ENCODE data around the gene MT3. TPM values are rescaled to one million over a fixed set of nuclear protein-coding genes. Genes with fewer than 3 reads are reported as not detected.

The MT3 gene
- total RNA-seq, 2 experiments from 2014 or later, result 1.8 to 2.5 TPM

DNA sequence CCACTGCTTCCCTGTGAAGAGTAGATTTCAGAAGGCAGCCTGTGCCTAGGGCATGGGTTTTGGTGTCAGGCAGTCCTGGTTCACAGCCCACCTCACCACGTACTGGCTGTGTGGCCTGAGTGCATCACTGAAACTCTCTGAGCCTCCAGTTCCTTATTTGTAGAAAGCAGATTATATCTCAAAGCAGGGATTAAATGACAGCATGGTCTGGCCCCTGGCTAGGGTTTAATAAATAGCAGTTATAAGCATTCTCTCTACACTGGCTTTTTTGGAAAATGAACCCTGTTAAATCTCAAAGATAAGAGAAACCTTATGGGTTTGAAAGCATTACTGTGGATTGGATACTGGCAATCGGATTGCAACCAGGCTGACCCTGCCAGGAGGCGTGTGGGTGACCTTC, 40.2 kb downstream of the MT3 start:
- Mint-ChIP-seq H3K9me3 (no peaks in the 10 kb centered on the region), H3K4me1 (peaks cover 20% of the 10 kb centered on the region), H3K36me3 (ENCODE audit: low read depth) (no peaks in the 10 kb centered on the region), H3K4me3 (no peak overlapping the region), H3K27me3 (peaks cover 71% of the 10 kb centered on the region), H3K27ac (no peak overlapping the region)
- DNase-seq, result no peak
- ChIA-PET POLR2A (interaction anchor here (2.3 to 2.5 kb wide), 2 partner anchors 12 to 53 kb away, joined by 5 to 9 read pairs; partner anchors contain the start of gene MT1X), CTCF (interaction anchor here (0.9 to 1.4 kb wide), 2 partner anchors 17 to 72 kb away, joined by 3 to 6 read pairs; no protein-coding TSS in a partner anchor)

DNA sequence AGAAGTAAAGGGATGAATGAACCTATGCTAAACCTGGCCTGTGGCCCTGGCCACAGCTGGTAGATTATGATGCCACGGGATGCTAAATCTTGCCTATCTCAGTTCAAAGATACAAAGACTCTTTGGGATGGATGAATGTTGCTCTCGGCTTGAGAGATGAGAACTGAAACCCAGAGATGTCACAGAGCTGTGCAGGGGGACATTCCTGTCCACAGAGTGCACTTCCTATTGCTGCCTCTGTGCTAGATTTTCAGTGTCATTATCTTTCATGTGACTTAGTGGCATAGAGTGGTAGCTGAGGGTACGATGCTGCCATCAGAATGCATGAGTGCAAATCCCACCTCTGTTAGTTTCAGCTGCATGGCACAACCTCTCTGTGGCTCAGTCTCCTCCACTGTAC, 40.8 kb downstream of the MT3 start:
- peaks cover 73% of the 10 kb centered on the region for H3K27me3 Mint-ChIP-seq

DNA sequence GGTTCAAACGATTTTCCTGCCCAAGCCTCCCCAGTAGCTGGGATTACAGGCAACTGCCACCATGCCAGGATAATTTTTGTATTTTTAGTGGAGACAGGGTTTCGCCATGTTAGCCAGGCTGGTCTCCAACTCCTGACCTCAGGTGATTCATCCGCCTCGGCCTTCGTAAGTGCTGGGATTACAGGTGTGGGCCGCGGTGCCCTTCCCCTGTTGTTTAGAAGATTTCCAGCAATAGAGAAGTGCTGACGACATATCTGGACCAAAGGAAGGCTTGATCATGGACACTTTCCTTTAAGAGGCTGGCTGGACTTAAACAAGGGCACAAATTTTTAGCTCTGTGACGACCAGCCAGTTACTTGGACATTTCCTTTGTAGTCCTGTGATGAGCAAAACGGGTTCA, 41.9 kb downstream of the MT3 start:
- CTCF ChIA-PET, result interaction anchor here (1.4 to 1.7 kb wide), 2 partner anchors 13 to 71 kb away, joined by 6 read pairs; no protein-coding TSS in a partner anchor

More for the DNA sequence above, 40.8 kb downstream of the MT3 start:
- no peaks in the 10 kb centered on the region for H3K9me3 Mint-ChIP-seq
- H3K4me3 Mint-ChIP-seq, result no peak overlapping the region
- peaks cover 21% of the 10 kb centered on the region for H3K4me1 Mint-ChIP-seq
- no peak overlapping the region for H3K27ac Mint-ChIP-seq
- CTCF ChIA-PET, result interaction anchor here (0.9 to 1.4 kb wide), 2 partner anchors 17 to 72 kb away, joined by 3 to 6 read pairs; no protein-coding TSS in a partner anchor
- POLR2A ChIA-PET, result interaction anchor here (2.3 to 2.5 kb wide), 2 partner anchors 13 to 52 kb away, joined by 5 to 9 read pairs; partner anchors contain the start of gene MT1X
- no peaks in the 10 kb centered on the region for H3K36me3 Mint-ChIP-seq (ENCODE audit: low read depth)
- no peak for DNase-seq

DNA sequence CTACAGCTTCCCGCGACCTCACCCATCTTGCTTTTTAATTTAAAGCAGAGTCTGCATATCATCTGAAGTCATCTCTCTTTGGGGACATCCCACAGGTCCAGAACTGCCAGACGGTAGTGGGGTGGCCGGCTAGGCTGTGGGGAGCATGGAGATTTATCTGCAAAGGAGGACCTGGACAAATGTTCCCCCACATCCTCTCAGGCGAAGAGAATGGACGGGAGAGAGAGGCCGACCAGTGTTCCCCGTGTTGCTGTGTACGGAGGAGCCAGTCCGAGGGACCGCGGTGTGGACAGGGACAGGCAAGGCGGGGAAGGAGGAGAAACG, 42.5 kb downstream of the MT3 start:
- H3K27me3 Mint-ChIP-seq, result peaks cover 74% of the 10 kb centered on the region
- no peaks in the 10 kb centered on the region for H3K9me3 Mint-ChIP-seq
- H3K4me1 Mint-ChIP-seq, result peaks cover 26% of the 10 kb centered on the region
- ChIA-PET POLR2A (interaction anchor here (2.3 to 2.5 kb wide), 2 partner anchors 15 to 51 kb away, joined by 5 to 9 read pairs; partner anchors contain the start of gene MT1X), CTCF (interaction anchor here (1.7 kb wide), 1 partner anchor 12 kb away, joined by 6 read pairs; no protein-coding TSS in a partner anchor)
- no peak for DNase-seq
- peak overlapping the region; percentile 30 for H3K4me3 Mint-ChIP-seq
- H3K36me3 Mint-ChIP-seq (ENCODE audit: low read depth), result no peaks in the 10 kb centered on the region
- no peak overlapping the region for H3K27ac Mint-ChIP-seq

More for the DNA sequence above, 41.9 kb downstream of the MT3 start:
- POLR2A ChIA-PET, result interaction anchor here (2.3 to 2.5 kb wide), 2 partner anchors 14 to 51 kb away, joined by 5 to 9 read pairs; partner anchors contain the start of gene MT1X
- Mint-ChIP-seq H3K4me1 (peaks cover 20% of the 10 kb centered on the region), H3K27ac (no peak overlapping the region), H3K9me3 (no peaks in the 10 kb centered on the region), H3K36me3 (ENCODE audit: low read depth) (no peaks in the 10 kb centered on the region), H3K4me3 (no peak overlapping the region), H3K27me3 (peaks cover 73% of the 10 kb centered on the region)
- no peak for DNase-seq

DNA sequence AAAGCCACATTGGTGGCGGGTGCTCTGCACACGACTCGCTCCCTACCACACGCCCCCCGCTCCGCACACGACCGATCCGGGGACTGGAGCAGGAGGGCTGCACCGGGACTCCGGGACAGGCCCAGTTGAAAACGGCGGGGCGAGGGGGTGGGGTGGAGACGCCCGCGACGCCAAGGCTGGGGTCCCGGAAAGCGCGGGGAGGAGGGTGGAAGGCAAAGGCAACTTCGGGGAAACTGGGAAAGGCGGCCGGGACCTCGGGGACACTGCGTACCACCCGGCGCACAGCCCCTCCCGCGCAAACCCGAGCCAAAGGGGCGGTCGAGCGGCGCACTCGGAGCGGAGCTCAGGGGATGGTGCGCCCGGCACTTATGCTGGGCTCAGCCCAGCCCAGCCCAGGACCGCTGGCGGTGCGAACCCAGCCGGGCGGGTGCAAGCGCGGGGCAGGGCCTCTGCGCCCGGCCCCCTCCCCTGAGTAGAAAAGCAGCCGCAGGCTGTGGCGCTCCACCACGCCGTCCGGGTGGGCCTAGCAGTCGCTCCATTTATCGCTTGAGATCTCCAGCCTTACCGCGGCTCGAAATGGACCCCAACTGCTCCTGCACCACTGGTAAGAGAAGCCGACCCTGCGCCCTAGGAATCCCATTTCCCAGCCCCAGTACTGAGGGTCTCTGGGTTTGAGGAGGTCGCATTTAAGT, 43.0 kb downstream of the MT3 start, which contains the start of gene MT1M:
MT1M (plus strand) TSS at position 504 of the 692 bp plus-strand sequence; CDS start at position 577, 73 bp downstream.
- DNase-seq, result no peak
- CTCF ChIA-PET, result interaction anchor here (1.7 kb wide), 1 partner anchor 11 kb away, joined by 6 read pairs; no protein-coding TSS in a partner anchor
- POLR2A ChIA-PET, result interaction anchor here (2.5 kb wide), 1 partner anchor 15 kb away, joined by 5 read pairs; no protein-coding TSS in a partner anchor
- Mint-ChIP-seq H3K36me3 (ENCODE audit: low read depth) (no peaks in the 10 kb centered on the region), H3K4me1 (peaks cover 27% of the 10 kb centered on the region), H3K27me3 (peaks cover 74% of the 10 kb centered on the region), H3K4me3 (peak within 1 kb of the TSS; percentile 30), H3K9me3 (no peaks in the 10 kb centered on the region), H3K27ac (no peak within 1 kb of the TSS)

DNA sequence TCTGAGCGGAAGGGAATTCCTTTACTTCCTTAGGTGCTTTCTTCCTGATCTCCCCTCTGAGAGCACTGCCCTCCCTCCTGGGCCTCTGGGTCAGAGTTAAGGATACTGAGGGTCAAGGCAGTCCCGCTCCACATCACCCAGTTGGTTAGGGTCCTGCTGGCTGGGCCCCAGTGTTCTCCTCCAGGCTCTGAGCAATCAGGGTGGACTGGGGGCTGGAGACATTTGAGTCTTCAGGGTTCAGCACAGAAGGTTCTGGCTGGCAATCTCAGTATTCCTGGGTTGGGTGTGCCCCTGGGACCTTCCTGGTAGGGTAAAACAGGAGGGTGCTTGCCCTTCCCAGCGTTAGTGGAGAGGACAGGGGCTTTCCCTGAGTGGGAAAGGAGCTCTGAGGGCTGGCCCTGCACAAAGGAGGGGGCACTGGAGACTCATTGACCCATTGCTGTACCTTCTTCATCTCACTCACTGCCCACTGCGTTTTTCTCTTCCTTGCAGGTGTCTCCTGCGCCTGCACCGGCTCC, 43.6 kb downstream of the MT3 start:
- no peak overlapping the region for H3K4me3 Mint-ChIP-seq
- ChIA-PET POLR2A (no interaction called here), CTCF (interaction anchor here (1.0 kb wide), 1 partner anchor 11 kb away, joined by 3 read pairs; no protein-coding TSS in a partner anchor)
- H3K4me1 Mint-ChIP-seq, result peaks cover 32% of the 10 kb centered on the region
- no peaks in the 10 kb centered on the region for H3K9me3 Mint-ChIP-seq
- no peaks in the 10 kb centered on the region for H3K36me3 Mint-ChIP-seq (ENCODE audit: low read depth)
- peaks cover 80% of the 10 kb centered on the region for H3K27me3 Mint-ChIP-seq
- DNase-seq, result no peak
- H3K27ac Mint-ChIP-seq, result no peak overlapping the region

DNA sequence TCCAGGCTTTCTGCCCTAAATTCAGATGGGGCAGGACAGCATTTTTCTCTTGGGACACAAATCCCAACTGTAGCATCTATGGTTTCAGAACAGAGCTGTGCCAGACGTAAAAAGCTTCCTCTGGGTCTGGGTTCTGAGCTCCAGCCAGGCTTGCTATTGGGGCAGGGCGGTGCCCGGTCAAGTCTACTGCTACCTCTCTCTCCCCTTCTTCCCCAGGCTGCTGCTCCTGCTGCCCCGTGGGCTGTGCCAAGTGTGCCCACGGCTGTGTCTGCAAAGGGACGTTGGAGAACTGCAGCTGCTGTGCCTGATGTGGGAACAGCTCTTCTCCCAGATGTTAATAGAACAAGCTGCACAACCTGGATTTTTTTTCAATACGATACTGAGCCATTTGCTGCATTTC, 44.2 kb downstream of the MT3 start:
- Mint-ChIP-seq H3K4me3 (no peak overlapping the region), H3K27ac (no peak overlapping the region), H3K4me1 (peaks cover 35% of the 10 kb centered on the region), H3K9me3 (no peaks in the 10 kb centered on the region), H3K27me3 (peaks cover 83% of the 10 kb centered on the region), H3K36me3 (ENCODE audit: low read depth) (no peaks in the 10 kb centered on the region)
- CTCF ChIA-PET, result interaction anchor here (1.0 kb wide), 1 partner anchor 10 kb away, joined by 3 read pairs; no protein-coding TSS in a partner anchor
- DNase-seq, result no peak
- POLR2A ChIA-PET, result interaction anchor here (1.2 kb wide), 1 partner anchor 49 kb away, joined by 5 read pairs; the partner anchor contains the start of gene MT1X

DNA sequence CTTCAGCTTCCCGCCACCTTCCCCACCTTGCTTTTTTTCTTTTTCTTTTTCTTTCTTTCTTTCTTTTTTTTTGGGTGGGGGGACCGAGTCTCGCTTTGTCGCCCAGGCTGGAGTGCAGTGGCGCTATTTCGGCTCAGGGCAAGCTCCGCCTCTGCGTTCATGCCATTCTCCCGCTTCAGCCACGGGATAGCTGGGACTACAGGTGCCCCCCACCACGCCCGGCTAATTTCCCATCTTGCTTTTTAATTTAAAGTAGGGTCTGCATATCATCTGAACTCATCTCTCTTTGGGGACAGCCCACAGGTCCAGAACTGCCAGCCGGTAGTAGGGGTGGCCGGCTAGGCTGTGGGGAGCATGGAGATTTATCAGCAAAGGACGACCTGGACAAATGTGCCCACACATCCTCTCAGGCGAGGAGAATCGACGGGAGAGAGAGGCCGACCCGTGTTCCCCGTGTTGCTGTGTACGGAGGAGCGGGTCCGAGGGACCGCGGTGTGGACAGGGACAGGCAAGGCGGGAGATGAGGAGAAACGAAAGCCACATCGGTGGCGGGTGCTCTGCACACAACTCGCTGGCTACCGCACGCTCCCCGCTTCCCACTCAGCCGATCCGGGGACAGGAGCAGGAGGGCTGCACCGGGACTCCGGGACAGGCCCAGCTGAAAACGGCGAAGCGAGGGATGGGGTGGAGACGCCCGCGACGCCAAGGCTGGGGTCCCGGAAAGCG, 45.5 kb downstream of the MT3 start:
- Mint-ChIP-seq H3K4me3 (peak overlapping the region; percentile 34), H3K9me3 (no peaks in the 10 kb centered on the region), H3K27ac (no peak overlapping the region), H3K36me3 (ENCODE audit: low read depth) (no peaks in the 10 kb centered on the region), H3K4me1 (peaks cover 37% of the 10 kb centered on the region), H3K27me3 (peaks cover 91% of the 10 kb centered on the region)
- DNase-seq, result no peak
- CTCF ChIA-PET, result interaction anchor here (1.1 kb wide), 1 partner anchor 10 kb away, joined by 3 read pairs; the partner anchor contains the start of gene MT1E
- POLR2A ChIA-PET, result interaction anchor here (1.2 kb wide), 1 partner anchor 10 kb away, joined by 6 read pairs; the partner anchor contains the start of gene MT1E

DNA sequence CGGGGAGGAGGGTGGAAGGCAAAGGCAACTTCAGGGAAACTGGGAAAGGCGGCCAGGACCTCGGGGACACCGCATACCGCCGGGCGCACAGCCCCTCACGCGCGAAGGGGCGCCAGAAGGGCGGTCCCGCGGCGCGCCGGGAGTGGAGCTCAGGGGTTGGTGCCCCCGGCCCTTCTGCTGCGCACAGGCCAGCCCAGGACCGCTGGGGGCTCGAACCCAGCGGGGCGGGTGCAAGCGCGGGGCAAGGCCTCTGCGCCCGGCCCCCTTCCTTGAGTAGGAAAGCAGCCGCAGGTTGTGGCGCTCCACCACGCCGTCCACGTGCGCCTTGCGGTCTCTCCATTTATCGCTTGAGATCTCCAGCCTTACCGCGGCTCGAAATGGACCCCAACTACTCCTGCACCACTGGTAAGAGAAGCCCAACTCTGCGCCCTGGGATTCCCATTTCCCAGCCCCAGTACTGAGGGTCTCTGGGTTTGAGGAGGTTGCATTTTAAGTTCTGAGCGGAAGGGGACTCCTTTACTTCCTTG, 46.2 kb downstream of the MT3 start:
- H3K27ac Mint-ChIP-seq, result no peak overlapping the region
- peaks cover 37% of the 10 kb centered on the region for H3K4me1 Mint-ChIP-seq
- no peak for DNase-seq
- H3K27me3 Mint-ChIP-seq, result peaks cover 90% of the 10 kb centered on the region
- CTCF ChIA-PET, result interaction anchor here (1.1 kb wide), 1 partner anchor 10 kb away, joined by 3 read pairs; the partner anchor contains the start of gene MT1E
- H3K36me3 Mint-ChIP-seq (ENCODE audit: low read depth), result no peaks in the 10 kb centered on the region
- no peak overlapping the region for H3K4me3 Mint-ChIP-seq
- no peaks in the 10 kb centered on the region for H3K9me3 Mint-ChIP-seq
- POLR2A ChIA-PET, result no interaction called here

DNA sequence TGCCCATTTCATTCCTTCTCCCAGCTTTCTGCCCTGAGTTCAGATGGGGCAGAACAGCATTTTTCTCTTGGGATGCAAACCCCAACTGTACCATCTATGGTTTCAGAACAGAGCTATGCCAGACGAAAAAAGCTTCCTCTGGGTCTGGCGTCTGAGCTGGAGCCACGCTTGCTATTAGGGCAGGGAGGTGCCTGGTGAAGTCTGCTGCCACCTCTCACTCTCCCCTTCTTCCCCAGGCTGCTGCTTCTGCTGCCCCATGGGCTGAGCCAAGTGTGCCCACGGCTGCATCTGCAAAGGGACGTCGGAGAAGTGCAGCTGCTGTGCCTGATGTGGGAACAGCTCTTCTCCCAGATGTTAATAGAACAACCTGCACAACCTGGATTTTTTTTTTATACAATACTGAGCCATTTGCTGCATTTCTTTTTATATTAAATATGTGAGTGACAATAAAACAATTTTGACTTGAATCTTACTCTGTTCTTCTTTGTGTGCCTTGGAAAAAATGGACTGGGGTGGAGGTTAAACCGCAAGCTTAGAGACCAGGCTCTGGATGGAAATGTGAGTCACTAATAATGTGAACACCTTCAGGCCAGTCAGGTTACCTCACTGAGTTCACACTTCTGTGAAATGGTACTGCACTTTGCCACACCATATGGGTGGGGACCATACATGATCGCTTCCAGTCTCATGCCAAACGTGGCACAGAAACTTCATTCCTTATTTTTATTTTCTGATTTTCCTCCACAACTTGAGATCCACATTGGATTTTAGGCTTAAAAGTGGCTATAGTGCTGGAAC, 47.5 kb downstream of the MT3 start:
- H3K4me3 Mint-ChIP-seq, result no peak overlapping the region
- POLR2A ChIA-PET, result interaction anchor here (0.6 to 2.4 kb wide), 3 partner anchors 12 to 46 kb away, joined by 3 to 9 read pairs (median 3); partner anchors contain the start of genes MT1E and MT1X
- peaks cover 35% of the 10 kb centered on the region for H3K4me1 Mint-ChIP-seq
- H3K36me3 Mint-ChIP-seq (ENCODE audit: low read depth), result no peaks in the 10 kb centered on the region
- DNase-seq, result no peak
- no peak overlapping the region for H3K27ac Mint-ChIP-seq
- H3K27me3 Mint-ChIP-seq, result peaks cover 86% of the 10 kb centered on the region
- no peaks in the 10 kb centered on the region for H3K9me3 Mint-ChIP-seq
- CTCF ChIA-PET, result interaction anchor here (1.3 kb wide), 1 partner anchor 65 kb away, joined by 4 read pairs; no protein-coding TSS in a partner anchor

DNA sequence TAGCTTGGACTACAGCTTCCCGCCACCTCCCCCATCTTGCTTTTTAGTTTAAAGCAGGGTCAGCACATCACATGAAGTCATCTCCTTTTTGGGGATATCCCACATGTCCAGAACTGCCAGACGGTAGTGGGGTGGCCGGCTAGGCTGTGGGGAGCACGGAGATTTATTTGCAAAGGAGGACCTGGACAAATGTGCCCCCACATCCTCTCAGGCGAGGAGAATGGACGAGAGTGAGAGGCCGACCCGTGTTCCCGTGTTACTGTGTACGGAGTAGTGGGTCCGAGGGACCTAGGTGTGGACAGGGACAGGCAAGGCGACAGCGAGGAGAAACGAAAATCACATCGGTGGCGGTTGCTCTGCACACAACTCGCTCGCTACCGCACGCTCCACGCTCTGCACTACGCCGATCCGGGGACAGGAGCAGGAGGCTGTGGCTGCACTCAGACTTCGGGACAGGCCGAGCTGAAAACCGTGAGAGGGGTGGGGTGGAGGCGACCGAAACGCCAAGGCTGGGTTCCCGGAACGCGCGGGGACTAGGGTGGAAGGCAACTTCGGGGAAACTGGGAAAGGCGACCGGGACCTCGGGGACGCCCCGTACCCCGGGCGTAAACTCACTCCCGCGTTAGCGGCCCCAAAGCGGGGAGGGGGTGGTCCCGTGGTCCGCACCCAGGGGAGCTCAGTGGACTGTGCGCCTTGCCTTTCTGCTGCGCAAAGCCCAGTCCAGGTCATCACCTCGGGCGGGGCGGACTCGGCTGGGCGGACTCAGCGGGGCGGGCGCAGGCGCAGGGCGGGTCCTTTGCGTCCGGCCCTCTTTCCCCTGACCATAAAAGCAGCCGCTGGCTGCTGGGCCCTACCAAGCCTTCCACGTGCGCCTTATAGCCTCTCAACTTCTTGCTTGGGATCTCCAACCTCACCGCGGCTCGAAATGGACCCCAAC, 48.8 kb downstream of the MT3 start, which contains the start of gene MT1A:
MT1A (plus strand) TSS at position 853 of the 937 bp plus-strand sequence; CDS start at position 926, 73 bp downstream.
- Mint-ChIP-seq H3K27me3 (peaks cover 86% of the 10 kb centered on the region), H3K36me3 (ENCODE audit: low read depth) (no peaks in the 10 kb centered on the region), H3K9me3 (no peaks in the 10 kb centered on the region), H3K27ac (no peak within 1 kb of the TSS), H3K4me3 (peak within 1 kb of the TSS; percentile 50), H3K4me1 (peaks cover 37% of the 10 kb centered on the region)
- POLR2A ChIA-PET, result interaction anchor here (0.6 to 2.4 kb wide), 2 partner anchors 11 to 13 kb away, joined by 3 to 9 read pairs; partner anchors contain the start of gene MT1E
- DNase-seq, result no peak
- CTCF ChIA-PET, result interaction anchor here (0.9 to 1.3 kb wide), 2 partner anchors 12 to 64 kb away, joined by 3 to 4 read pairs; partner anchors contain the start of gene MT1E
